ENCODE measurements around the gene ATP1B3.

GRCh38 chr3:141900343-141900742, 23.9 kb downstream of the ATP1B3 start:
- TF ChIP-seq GABPA (IDR thresholded peaks at IDR 0.05 in 1 of 2, conservative IDR thresholded peaks at IDR 0.05 in 1 of 2), result no peak
- no peak for TF ChIP-seq RAD21 (IDR thresholded peaks at IDR 0.05)
- no peak for TF ChIP-seq CTCF (IDR thresholded peaks at IDR 0.05; ENCODE audit: low read depth, low read length, missing input control)
- TF ChIP-seq TAF1 (conservative IDR thresholded peaks at IDR 0.05), result no peak
- TF ChIP-seq JUND (IDR thresholded peaks at IDR 0.05), result no peak
- TF ChIP-seq SP1 (IDR thresholded peaks at IDR 0.05), result no peak
- no peak for TF ChIP-seq YY1 (IDR thresholded peaks at IDR 0.05)
- no peak for TF ChIP-seq ZBTB33 (IDR thresholded peaks at IDR 0.05)
- TF ChIP-seq NR2F2 (IDR thresholded peaks at IDR 0.05), result no peak
- no peak for TF ChIP-seq HNF4A (conservative IDR thresholded peaks at IDR 0.05)
- no peak for TF ChIP-seq ATF3 (IDR thresholded peaks at IDR 0.05)
- no peak for TF ChIP-seq FOXA1 (IDR thresholded peaks at IDR 0.05)

Data from liver (tissue), 3 donors.